Measurements from ENCODE around the gene PLB1. TPM values are rescaled to one million over a fixed set of nuclear protein-coding genes. Genes with fewer than 3 reads are reported as not detected.

Gene PLB1
- total RNA-seq, 1 experiment from 2014 or later, result not detected

DNA sequence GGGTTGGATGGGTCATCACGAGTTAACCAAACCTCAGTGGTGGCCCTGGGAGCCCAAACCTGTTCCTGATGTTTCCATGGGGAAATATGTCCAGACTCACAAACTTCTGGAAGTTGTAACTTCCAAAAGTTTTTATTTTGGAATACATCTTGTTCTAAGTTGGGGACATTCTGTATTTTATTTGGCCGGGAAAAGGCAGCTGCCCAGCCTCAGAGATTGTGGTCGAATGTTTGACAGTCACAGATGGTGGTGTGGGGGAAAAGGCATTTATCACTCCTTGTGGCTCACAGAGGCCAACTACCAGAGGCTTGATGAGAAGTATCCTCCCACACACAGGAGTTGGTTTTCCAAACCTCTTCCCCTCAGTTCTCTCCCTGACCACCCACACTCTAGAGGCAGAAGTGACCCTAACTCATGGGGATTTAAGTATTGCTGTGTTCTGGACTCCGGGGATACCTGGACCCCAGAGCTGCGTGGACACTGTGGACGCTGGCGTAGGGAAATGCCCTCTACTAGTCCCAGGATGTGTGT is 131.1 kb downstream of the PLB1 start:
- no peak for DNase-seq (ENCODE audit: low spot score)

DNA sequence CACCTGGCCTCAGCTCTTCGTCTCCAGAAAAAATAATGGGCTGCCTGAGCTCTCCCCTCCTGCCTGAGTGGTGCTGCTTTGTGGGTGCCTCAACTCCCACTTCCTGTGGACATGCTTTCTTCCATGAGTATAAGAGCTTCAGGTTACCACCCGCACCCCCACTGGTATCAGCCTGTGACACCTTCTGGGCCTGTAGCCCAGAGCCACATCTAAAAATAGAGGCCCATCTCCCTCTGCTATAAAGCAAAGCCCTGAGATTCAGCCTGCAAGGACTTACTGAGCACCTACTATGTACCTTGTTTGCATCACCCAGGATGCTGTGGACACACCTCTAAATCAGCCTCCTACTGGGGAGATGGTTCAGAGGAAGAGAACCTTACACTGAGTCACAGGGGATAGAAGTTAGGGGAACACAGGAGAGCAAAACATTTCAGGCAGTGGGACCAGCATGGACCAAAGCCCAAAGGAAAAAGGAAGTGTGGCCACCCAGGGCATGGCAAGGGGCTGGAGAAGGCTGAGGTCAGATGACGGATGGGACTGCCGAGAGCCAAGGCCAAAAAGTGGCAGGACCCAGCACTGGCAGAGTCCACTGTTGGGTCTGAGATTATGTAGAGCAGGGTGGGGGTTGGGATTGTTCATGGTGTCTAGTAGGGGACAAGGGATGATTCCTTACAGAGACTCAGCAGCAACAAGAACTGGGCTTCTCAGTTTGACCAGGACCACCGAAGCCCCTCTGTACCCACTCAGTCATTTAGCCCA is 132.0 kb downstream of the PLB1 start:
- no peak for DNase-seq (ENCODE audit: low spot score)

DNA sequence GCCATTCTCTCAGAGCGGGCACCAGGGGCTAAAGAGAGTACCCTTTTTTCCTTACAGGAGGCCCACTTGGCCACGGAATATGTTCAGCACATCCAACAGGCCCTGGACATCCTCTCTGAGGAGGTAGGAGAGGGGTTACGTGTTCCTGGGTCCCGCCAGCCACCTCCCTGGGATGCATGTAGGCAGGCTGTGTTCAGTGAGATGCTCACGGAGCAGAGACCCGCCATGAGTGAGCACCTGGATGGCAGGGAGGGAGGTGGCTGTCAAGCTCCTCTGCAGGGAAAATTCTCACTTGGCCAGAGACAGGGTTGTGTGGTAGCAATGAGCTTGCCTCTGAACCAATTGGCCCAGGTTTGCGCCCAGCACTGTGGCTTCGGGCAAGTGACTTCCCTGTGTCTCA is 132.6 kb downstream of the PLB1 start:
- DNase-seq (ENCODE audit: low spot score), result no peak

DNA sequence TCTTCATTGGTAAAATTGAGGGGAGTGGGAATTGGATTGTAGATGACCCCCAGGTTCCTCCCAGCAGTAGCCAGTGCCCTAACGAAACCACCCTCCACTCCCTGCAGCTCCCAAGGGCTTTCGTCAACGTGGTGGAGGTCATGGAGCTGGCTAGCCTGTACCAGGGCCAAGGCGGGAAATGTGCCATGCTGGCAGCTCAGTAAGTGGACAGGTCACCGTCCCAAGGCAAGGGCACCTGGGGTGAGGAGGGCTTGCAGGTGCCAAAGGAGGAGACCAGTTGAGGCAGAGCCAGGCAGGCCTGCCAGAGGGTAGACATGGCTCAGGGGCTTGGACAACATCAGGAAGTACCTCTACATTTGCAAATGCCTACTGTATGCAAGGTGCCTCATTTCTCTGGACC is 133.1 kb downstream of the PLB1 start:
- DNase-seq (ENCODE audit: low spot score), result no peak

DNA sequence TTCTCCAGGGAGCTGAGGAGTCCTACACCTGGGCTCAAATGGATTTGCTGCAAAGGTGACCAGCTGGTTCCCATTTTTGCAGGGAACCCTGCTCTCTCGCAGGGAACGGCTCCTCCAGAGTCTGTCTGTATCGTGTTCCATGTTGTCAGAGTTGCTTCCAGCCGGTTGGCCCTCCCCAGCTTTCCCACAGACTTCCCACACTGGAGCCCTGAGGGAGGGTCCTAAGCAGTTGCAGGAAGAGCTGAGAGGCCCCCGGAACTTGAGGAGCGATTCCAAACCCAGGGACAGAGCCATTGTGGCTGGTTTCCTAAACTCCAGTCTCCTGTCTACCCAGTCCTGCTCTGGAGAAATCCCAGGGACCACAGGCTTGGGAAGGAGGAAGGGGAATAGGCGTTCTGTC is 134.1 kb downstream of the PLB1 start:
- DNase-seq (ENCODE audit: low spot score), result no peak

DNA sequence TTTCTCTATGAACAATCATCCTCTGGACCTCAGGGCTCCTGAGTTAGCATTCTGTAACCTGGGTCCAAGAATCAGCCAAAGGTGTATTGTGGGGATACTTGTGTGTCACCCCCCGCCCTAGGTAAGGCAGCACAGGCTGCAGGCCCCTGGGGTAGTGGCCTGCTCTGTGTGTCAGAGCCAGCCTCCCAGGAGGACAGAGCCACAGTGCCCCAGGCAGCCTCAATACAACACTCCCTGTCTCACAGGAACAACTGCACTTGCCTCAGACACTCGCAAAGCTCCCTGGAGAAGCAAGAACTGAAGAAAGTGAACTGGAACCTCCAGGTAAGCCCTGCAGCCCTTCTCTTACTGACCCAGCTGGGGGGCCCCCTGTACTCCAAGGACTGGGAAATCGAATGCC is 134.5 kb downstream of the PLB1 start:
- DNase-seq (ENCODE audit: low spot score), result no peak

DNA sequence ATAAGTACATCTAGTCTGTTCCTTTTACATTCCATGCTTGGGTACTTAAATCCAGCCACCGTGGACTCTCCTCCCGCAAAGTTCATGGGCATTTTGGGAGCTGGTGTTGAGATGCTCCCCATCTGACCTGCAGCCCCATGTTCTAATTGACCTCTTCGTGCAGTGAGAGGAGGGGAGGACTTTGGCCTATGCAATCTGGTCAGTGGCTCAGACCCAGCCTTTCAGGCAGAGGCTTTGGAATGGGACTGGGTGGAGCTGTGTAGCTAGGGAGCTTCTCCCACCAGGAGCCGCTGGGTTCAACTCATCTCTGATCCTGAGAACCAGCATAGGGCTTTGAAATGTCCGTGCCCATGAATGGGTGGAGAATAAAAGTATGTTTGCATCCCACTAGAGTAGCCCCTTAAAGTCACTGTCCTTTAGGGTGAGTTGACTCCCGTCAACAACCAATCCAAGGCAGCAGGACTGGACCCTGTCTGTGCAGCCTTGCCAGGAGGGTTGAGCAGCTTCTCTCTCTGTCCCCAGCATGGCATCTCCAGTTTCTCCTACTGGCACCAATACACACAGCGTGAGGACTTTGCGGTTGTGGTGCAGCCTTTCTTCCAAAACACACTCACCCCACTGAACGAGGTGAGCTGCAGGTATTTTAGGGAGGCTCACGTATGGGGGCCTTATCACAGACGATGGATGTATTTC is 135.8 kb downstream of the PLB1 start:
- DNase-seq (ENCODE audit: low spot score), result peak; percentile 45

DNA sequence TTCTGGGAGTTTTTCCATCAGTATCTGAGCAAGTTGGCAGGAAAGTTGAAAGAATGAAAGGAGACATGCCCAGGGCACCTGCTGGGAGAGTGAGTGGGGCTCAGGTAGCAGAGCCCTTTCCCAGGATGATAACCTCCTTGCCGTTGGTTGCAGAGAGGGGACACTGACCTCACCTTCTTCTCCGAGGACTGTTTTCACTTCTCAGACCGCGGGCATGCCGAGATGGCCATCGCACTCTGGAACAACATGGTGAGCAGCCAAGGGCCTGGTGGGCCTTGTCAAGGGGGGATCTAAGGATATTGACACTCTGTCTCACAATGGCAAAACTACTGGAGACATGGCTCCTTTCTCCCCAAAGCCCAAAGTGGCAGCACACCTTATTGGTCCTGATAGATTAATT is 136.9 kb downstream of the PLB1 start:
- no peak for DNase-seq (ENCODE audit: low spot score)

DNA sequence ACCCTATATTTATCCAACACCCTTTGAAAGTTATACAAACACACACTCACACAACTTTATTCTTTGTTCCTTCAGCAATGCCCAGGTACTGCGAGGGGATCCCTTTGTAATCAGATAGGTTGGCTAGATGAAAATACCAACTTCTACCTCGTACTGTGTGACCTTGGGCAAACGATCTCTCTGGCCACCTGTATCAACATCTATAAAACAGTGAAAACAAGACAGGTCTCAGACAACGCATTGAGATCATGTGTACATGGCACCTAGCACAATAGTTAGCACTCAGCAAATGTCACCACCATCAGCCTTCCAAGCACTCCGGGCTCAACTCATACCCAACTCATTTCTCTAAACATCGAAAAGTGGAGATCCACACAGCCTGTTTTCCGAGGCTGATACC is 137.3 kb downstream of the PLB1 start:
- DNase-seq (ENCODE audit: low spot score), result no peak

DNA sequence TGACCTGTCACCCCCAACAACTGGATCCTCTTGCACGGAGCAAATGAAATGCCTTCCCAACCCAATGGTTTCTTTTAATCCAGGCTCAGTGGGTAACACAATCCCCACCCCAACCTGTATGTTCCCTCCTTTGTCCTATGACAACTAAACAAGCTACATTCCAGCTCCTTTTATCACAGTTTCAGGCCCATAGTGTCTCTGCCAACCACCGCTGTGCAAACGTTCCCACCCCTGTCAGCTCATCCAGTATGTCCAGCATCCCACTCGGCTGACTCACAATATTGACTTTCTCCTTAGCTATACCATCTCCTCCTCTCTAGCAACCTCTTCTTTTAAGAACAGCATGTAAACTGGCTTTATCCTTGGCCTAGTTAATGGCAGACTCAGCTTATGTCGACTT is 137.9 kb downstream of the PLB1 start:
- peak; percentile 85 for DNase-seq (ENCODE audit: low spot score)

DNA sequence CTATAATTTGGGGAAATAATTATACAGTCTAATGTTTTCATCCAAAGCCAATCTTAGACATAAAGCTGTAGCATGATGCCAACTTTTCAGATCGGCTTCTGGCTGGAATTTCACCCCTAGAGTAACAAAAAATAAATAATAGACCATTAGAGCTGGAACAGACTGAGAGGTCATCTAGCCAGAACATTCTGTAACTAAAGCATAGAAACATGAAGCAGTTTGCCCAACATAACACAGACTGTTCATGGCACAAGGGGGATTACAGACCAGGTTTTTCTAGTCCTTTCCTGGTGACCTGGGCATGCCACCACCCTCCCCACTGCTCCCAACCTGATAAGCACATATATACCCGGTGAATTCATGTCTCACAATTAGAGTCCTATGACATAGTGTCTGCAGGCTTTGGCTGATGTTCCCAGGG is 139.3 kb downstream of the PLB1 start:
- DNase-seq (ENCODE audit: low spot score), result no peak

DNA sequence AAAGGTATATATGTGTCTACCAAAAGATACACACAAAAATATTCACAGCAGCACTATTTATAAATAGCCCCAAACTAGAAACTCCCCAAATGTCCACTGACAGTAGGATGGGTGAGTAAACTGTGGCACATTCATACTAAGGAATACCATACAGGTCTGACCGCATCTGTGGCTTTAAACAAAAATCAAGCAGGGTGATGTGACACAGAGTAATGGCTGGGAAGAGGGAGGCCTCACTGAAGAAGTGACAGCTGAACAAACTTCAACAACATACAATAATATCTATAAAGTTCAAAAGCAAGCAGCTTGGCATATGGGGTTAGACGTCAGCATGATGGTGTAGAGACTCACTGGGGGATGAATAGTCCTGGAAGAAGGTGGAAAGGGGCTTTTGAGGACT is 140.6 kb downstream of the PLB1 start:
- no peak for DNase-seq (ENCODE audit: low spot score)

DNA sequence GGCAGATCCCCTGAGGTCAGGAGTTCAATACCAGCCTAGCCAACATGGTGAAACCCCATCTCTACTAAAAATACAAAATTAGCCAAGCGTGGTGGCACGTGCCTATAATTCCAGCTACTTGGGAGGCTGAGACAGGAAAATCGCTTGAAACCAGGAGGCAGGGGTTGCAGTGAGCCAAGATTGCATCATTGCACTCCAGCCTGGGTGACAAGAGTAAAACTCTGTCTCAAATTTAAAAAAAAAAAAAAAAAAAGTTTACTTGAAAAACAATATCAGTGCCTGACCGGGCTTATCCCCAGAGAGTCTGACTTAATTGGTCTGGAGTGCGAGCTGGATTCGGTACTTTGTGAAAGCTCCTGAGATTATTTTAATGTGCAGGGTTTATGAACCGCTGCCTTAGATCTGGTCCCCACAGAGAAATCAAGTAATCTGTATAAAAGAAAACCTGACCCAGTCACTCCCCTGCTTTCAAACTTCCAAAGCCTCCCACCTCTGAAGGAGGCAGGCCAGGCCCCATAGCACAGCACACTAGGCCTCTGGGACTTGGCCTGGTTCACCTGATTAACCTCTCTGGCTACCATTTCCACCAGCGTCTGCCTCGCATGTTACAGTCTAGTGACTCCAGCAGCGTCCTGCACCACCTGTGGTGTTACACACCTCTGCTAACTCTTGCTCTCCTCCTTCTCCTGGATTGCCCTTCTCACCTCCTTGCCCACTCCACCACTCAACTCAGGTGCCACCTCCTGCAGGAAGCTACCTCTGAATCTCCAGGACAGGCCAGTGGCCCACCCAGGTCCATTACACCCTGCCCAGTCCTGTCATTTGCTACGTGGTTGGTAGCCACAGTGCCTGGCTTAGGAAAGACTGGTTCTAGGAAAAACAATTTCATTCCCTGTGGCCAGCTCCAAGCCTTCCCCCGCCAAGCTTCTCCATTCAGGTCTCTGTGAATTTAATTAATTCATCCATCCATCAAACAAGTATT is 141.5 kb downstream of the PLB1 start:
- DNase-seq (ENCODE audit: low spot score), result no peak

DNA sequence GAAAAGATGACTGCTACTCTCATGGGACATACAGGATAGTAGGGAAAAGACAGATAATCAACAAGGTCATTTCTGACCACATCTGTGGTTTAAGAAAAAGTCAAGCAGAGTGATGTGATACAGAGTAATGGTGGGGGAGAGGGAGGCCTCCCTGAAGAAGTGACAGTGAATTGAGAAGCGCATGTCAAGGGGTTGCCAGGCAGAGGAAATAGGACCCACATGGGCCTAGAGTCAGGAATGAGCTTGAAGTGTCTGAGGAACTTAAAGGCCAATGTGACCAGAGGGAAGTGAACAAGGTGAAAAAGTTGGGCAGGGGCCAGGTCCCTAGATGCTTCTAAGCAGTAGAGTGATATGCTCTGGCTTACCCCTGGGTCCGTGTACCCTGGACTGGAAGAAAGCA is 142.2 kb downstream of the PLB1 start:
- DNase-seq (ENCODE audit: low spot score), result no peak

DNA sequence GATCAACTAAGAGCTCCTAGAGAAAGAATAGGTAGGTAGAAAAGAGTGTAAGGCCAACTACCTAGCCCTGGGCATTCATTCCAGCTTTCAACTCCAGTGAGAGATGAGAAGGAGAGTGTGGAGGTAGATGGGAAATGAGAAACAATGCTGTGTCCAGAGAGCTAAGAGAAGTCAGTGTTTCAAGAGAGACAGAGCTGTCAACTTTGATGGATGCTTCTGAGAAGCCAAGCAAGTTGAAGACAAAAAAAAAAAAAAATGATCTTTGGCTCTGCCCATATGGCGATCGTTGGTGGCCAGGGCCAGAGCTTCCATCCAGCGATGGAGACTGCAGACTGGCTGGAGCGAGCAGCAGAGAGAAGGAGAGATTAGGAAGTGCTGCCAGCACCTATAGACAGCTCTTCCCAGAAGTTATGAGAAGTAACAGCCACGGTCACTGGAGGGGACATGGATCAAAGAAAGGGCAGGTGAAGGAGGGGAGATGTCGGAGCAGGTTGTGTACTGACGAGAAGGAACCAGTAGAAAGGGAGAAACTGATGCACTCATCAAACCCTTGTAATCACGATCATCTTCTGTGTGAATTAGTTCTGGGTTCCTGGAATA is 143.3 kb downstream of the PLB1 start:
- no peak for DNase-seq (ENCODE audit: low spot score)

DNA sequence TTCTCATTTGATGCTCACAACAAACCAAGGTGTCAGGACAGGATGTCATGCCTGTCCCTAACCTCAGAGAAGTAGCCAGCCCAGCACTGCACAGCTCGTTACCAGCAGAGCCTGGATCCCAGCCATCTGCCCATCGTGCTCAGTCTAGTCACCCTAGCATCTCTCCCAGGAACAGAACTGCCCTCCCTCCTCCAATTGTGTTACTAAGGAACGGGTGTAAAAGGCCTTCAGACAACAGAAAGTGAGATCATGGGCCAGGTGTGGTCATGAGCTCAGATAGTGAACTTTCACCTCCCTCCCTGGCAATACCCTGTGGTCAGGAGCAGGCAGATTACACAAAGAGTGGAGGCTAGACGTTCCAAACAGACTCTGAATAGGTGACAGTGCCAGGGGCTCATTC is 144.0 kb downstream of the PLB1 start:
- DNase-seq (ENCODE audit: low spot score), result peak; percentile 86

DNA sequence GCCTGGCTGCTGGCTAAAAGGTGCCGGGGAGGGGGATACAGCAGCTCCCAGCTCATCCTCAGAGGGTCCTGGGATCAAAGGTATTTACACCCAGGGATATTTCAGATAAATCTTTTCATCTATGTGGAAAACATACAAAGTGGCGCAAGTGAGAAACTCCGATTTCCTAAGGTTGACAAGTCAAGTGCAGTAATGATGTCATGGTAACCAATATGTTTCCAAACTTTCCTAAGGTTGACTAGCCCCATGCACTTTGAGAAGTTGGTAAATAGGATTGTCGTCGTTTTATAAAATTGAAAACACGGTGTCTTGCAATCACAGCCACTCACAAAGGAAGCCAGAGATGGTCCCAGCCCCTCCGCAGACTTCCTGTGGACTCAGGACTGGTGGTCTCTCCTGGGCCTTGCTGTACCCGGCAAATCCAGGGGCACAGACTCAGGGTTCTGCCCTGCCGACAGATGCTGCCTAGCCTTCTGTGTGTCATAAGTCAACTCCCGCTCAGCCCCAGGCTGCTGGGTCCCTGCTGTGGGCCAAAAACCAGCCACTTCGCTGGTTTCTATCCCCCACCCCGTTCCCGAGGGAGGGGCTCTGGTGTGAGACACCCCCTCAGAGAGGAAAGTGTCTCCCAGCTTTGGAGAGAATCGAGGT is 144.5 kb downstream of the PLB1 start:
- DNase-seq (ENCODE audit: low spot score), result no peak

DNA sequence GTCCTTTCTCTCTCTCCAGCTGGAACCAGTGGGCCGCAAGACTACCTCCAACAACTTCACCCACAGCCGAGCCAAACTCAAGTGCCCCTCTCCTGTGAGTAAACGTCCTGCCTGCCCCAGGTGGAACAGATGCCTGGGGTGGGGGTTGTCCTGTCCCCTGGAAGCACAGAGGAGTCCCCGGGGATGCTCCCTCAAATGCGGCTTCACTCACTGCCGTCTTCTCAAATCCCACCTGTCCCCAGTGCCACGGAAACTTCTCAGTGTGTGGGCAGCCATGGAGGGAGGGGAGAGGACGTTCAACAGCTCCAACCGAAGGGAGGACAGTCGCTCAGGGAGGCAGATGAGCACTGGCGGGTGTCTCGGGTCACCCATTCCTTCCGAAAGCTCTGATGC is 145.0 kb downstream of the PLB1 start:
- DNase-seq (ENCODE audit: low spot score), result no peak

DNA sequence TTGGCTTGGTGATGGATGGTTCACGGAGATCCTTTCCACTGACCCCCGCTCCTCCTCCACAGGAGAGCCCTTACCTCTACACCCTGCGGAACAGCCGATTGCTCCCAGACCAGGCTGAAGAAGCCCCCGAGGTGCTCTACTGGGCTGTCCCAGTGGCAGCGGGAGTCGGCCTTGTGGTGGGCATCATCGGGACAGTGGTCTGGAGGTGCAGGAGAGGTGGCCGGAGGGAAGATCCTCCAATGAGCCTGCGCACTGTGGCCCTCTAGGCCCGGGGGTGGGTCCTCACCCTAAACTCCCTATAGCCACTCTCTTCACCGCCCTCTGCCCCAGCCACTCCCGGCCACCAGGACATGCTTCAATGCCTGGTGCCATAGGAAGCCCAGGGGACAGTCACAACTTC is 146.9 kb downstream of the PLB1 start:
- DNase-seq (ENCODE audit: low spot score), result no peak

DNA sequence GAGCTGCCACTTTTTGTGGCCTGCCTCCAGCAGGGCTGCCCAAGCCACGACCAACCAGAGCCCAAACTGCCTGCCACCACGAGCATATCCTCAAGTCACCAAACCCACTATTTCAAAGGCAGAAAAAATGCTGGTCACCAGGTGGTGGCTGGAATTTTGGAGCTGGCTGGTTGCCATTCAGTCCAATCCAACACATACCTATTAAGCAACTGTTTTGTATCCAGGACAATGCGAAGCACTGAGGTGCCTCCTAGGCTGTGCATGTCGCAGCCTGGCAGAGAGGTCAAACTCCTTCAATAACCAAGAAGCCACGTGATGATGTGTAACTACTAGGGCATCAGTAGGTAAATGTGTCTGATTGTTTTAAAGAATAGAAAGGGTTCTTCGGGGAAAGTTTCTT is 147.5 kb downstream of the PLB1 start:
- DNase-seq (ENCODE audit: low spot score), result no peak

DNA sequence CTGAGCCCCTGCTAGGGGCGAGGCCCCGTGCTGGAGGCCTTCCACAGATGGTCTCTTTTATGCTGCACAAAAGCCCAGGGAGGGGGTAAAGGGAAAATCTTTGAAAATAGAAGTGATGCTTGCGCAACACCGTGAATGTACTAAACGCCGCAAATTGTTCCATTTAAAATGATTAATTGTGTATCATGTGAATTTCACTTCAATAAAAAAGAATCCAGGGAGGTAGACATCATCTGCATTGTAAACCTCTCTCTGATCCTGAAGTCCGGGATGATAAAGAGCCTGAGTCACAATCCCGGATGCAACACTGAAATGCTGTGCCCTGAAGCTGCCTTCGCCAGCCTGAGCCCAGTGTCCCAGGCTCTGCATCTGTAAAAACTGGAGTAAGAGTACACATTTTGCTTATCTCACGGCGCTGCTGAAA is 148.1 kb downstream of the PLB1 start:
- peak; percentile 68 for DNase-seq (ENCODE audit: low spot score)
